ENCODE results near the gene CDC73.
"Not testable (repeated sequence)": the region's sequence is repeated elsewhere in the genome, so short reads cannot be mapped to it uniquely, and the experiment has no call there.

The CDC73 gene

DNA sequence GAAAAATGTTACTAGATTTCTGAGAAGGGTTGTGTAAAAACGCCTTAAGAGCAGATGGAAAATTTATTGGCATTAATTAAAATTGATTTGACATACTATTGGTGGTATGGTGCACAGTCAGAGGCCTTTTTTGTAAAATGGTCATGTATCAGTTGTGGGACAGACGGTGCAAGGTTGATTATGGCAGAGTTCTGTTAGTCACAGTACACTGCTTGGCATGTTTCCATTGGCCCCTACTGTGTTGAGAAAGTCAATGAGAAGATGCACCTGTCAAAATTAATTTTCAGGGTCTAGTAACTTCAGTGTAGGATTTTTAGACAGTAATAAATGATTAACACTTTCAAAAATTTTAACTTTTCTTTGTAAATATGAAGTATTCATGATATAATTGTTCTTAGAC is 60.2 kb downstream of the CDC73 start:
- no peak for DNase-seq (ENCODE audit: low read depth)

DNA sequence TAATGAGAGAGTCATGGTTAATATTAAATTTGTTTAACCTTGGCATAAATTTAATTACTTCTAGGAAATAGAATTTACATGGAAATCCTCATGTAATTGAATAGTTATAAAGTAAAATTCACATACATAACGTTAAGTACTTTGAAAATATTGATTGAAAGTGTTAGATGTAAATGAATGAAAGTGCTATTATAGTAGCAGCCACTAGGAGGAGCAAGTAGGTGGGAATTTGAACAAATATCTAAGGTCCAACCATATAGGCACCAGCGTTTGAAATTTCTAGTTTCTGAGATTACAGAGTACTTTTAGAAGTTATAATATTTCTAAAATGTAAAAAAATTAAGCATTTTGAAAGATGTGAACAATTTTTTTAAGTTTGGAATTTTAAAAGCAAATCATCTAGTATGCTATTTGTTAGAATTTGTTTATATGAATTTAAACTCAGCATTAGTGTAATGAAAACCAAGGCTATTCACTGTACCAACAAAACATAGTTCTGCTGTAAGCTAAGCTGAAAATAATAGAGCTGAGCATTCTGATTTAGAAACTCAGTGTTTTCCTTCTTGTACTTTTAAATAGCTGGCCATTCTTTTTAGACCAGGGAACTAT is 61.3 kb downstream of the CDC73 start:
- no peak for DNase-seq (ENCODE audit: low read depth)

DNA sequence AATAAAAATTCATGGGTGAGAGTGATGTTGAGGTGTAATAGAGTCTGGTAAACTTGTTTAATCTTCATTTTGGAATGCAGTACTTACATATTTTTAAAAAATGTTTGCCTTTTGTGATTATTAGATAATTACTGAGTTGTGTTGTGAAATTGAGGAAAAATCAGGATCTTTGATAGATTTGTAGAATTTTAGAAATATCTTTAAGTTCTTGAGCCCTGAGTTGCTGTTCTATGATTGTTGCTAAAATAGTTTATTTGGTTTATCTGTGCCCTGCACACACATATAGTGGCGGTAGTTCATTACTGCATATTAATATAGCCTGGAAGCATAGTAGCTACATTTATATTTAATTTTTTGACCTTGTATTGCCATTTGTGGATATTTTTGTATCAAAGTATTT is 62.9 kb downstream of the CDC73 start:
- no peak for DNase-seq (ENCODE audit: low read depth)

DNA sequence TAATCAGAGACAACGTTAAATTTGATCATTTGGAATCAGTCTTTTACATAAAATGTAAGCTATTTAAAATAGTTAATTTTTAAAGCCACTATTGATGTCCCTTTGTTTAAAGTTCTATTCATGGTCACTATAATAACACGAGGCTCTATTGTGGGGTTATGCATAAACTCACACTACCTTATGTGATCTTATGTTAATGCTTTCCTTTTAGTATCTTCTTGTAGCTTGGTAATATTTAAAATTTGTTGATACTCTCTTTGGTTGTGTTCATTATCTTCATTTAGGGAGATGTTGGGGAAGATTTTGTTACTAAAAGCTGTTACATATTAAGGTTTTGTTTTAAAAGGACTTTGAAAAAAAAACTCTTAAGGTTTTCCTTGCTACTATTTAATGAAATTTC is 63.4 kb downstream of the CDC73 start:
- DNase-seq (ENCODE audit: low read depth): no peak

DNA sequence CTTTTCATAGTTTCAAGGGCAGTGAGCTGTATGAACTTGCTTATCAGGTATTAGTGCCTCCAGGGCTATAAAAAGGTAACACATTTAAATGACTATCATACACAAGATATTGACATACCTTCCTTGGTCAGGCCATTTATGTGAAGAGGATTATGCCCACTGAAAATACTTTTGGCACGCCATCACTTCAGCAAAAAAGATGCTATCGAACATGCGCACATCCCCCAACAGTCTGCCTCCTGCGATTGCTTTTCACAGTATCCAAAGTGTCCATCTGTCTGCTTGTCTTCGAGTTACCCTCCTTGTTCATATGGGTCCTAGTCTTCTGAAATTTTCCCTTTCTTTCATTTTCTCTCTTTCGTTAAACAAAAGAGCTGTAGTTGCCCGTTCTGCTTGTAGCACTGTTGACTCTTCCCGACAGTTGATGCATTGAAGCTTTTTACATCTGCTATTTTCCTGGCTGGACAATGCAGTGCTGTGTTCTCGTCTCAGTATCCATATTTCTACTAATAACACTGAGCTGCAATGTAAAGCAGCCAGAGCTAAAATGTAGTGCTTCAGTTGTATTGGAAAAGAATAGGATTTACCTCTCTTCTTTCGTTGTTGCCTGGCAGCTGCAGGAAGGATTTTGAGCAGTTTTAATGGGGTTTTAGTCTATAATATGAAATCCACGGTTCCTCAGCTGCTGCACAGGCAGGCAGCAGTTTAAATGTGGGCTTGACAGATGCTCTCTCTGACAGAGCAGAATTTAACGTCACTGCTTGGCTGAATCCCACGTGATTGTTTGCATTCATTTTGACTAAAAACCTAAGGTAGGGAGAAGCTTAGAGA is 64.3 kb downstream of the CDC73 start, which contains the start of gene B3GALT2:
B3GALT2 (minus strand) TSS at position 713 of the 831 bp plus-strand sequence. CDS start 5,051 bp downstream, outside the sequence.
- DNase-seq (ENCODE audit: low read depth): no peak

DNA sequence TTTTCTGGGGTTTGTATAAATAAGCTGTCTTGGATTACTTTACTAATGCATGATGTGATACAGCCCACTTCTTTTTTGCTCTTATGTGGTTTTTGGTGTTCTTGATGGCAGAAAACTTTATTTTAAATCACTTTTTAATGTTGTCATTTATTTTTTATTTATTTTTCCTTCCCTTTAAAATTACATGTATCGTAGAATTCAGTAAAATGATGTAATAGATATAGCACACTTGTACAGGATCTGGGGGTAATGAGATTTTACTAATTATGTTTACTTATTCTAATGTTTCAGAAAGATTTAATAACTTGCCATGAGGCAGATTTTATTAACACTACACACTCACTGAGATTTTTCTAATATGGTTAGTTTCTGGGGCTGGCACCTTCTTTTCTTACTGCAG is 65.3 kb downstream of the CDC73 start:
- DNase-seq (ENCODE audit: low read depth): no peak

DNA sequence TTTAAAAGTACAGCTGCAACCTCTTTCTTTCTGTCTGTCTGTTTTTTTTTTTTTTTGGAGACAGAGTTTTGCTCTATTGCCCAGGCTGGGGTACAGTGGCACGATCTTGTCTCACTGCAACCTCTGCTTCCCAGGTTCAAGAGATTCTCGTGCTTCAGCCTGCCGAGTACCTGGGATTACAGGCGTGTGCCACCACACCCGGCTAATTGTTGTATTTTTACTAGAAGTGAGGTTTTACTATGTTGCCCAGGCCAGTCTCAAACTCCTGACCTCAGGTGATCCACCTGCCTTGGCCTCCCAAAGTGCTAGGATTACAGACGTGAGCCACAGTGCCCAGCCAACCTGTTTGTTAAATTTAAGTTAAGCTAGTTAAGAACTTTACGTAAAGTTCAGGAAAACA is 67.1 kb downstream of the CDC73 start:
- DNase-seq (ENCODE audit: low read depth): not testable (repeated sequence)

DNA sequence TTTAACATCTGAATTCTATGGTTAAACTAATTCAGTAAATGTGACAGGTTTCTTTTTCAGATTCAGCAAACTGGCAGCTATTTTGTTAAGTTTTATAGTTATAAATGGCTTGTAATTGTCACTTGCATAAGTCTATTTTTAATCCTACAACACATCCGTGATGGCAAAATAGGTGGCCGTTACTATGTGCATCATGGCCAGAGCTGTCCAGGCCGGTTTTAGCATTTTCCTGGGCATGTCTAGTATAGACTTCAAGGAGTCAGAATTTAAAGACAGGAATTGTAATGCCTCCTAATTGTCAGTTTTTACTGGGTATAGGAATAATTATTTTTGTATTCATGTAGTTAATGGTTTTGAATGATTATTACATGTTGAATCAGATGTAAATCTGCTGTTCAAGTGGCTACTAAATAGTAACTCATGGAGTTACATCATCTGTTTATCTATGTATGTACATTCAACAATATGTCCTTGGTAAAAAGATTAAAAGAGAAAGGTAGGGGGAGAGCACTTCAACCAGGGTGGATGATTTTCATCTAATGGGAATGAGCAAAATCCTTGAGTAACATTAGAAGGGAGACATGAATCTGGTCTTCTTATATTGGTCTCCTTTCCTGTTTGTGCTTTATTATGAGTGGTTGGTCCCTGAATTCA is 67.7 kb downstream of the CDC73 start:
- no peak for DNase-seq (ENCODE audit: low read depth)

DNA sequence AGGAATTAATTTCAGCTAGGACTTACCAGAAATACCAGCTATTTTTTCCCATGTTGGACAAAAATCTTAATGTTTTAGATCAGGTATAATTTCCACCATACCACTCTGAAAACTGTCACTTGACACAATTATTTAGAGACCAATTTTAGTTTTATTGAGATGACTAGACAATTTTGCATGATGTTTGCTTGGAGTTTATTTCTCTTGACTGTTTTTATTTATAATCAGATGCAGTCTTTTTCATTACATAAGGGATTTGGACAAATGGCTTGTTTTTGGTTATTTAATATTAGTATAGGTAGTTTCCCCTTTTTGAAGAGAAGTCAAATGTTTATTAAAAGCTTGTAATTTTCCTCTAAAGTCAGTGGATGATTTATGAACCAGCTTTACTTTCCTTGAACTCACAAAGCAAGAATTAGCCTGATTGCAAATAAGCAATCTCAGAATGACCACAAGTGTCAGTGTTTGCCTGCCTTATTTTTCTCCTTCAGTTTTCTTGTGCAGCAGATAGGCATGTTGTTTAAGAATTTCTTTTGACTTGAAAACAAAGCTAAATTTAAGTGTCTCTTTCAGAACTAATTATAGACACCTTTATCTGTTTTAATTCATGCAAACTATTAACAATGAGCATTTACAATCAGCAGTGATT is 68.4 kb downstream of the CDC73 start:
- DNase-seq (ENCODE audit: low read depth): no peak

DNA sequence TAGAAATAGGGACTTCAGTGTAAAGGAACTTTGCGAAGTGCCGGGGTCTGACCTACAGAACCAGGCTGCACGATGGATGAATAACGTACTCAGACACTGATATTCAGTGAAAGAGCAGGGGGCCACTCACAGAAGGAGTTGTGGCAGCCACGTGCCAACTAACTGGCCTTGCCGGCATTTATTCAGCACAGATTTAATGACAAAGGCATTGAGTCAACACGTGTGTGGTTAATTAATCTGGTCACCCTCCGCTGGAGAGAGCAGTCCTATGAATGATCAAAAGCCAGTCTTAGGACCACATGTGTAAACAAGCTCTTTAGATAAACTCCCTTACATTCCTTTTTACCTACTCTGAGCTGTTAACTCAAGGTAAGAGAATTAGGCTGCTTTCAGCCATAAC is 70.8 kb downstream of the CDC73 start:
- no peak for DNase-seq (ENCODE audit: low read depth)

DNA sequence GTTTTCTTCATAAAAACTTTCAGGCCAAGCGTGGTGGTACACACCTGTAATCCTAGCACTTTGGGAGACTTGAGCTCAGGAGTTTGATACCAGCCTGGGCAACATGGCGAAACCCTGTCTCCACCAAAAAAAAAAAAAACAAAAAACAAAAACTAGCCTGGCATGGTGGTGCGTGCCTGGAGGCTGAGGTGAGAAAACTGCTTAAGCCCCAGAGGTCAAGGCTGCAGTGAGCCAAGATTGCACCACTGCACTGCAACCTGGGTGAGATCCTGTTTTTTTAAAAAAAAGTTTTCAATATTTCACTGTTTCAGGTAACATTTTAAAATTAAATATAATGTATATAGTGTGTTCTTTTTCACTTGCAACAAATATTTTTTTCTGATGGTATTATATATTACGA is 78.1 kb downstream of the CDC73 start:
- no peak for DNase-seq (ENCODE audit: low read depth)

DNA sequence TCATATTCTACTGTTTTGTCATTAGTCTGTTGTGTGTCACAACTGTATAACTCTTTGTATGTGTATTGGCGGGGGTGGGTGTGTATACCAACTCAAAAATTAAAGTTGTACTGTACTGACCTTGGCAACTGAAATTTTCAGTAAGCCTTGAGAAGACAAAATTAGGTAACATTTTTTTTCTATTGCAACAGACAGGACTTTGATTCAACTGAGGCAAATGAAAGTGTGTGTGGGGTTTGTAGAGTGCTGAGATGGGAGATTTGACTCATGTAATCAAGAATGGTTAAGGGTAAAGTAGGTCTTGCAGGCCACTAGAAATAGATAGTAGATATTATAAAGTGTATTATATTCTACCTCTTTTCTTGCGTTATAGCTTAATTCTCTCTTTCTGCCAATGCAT is 79.2 kb downstream of the CDC73 start:
- DNase-seq (ENCODE audit: low read depth): no peak

DNA sequence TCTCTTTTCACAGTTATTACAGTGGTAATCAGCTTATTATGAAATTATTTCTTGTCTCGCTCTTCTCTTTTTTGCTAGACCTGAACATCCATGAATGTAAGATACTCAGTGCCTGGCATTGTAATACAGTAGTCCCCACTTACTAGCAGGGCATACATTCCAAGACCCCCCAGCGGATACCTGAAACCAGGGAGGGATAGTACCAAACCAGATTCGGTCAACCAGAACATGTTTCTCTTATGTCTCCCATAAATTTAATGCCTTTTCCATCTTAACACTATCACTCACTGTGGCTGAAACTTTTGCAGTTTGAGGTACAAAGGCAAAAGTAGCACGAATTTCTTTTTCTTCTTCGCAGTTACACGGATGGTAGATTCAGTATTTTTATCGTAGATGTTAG is 89.2 kb downstream of the CDC73 start:
- DNase-seq (ENCODE audit: low read depth): no peak

DNA sequence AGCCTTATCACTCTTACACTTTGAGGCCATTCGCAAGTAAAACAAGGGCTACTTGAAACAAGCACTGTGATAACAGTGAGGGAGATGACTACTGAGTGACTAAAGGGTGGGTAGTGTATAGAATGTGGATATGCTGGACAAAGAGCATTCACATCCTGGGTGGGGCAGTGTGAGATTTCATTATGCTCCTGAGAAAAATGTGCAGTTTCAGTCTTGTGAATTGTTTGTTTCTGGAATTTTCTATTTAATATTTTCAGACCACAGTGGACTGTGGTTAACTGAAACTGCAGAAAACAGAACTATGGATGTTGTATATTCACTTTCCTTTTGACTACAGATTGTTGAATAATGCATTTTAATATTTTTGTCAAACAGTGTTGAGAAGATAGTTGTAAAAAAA is 89.7 kb downstream of the CDC73 start:
- DNase-seq (ENCODE audit: low read depth): no peak

DNA sequence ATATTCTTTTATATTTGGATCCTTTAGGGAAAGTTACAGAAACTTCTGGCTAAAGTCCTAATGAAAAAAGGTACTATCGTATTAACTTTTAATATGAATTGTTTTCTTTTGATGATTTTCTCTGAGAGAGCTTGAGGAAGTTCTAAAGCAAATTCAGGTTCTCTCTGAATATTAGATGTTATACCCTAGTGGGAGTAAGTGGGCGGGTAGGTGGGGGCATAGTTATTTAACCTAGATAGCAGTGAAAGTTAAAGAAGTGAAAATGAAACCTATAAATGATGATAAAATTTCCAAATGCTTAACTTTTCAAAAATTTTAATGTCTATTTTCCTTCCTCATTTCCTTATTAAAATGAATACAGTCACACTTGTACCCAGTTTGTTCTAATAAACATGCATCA is 90.8 kb downstream of the CDC73 start:
- no peak for DNase-seq (ENCODE audit: low read depth)

DNA sequence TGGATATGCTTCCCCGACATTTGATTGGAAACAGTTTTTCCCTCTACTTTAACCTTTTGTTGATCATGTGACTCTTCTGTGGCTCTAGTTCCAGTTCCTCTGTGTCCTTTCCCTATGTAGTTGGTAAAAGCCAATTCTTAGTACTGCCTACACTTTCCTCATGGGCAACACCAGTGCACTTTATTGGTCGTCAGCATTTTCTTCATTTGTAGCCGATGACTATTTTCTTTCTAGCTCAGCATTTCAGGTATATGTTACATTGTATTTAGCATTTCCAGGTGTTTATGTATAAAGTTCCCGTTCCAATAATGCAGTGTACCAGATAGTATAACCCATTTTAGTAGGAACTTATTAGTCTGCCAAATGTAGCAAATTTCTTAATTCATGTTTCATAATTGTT is 92.2 kb downstream of the CDC73 start:
- DNase-seq (ENCODE audit: low read depth): no peak

DNA sequence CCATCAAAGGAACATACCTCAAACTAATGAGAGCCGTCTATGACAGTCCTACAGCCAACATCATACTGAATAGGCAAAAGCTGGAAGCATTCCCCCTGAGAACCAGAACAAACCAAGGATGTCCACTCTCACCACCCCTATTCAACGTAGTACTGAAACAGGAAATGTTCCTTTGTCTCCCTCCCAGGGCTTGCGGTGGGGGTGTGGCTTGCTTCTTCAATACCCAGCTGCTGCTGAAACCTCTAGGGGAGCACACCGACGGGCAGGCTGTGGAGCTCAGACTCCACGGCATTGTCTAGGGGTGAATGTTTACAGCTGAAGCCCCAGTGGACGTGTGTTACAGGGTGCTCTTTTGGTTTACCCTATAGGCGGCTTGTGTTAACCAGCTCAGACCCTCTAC is 95.1 kb downstream of the CDC73 start:
- no peak for DNase-seq (ENCODE audit: low read depth)

DNA sequence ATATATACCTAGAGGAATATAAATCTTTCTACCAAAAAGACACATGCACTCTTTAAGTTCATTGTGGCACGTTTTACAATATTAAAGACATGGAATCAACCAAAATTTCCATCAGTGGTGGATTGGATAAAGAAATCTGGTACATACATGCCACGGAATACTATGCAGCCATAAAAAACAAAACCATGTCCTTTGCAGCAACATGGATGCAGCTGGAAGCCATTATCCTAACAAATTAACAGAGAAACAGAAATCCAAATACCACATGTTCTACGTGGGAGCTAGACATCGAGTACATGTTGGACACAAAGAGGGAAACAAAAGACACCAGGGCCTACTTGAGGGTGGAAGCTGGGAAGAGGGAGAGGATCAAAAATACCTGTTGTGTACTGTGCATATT is 97.6 kb downstream of the CDC73 start:
- DNase-seq (ENCODE audit: low read depth): no peak

DNA sequence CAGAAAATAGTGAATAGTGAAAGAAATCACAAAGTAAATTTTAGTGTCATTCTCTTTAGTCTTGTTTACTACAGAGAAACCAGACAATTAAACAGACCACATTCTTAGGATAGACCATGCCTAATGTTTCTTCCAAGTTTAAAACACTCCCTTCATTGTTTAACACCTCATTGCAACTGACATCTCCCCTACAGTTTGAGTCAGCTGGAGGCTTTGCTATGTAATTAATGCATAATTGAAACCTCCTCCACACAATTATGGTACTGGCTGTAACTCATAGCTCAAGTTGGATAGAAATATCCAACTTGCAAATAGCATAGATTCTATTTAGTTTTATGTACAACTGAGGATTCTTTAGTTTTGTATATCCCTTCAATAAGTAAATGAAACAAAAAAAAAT is 99.8 kb downstream of the CDC73 start:
- no peak for DNase-seq (ENCODE audit: low read depth)

DNA sequence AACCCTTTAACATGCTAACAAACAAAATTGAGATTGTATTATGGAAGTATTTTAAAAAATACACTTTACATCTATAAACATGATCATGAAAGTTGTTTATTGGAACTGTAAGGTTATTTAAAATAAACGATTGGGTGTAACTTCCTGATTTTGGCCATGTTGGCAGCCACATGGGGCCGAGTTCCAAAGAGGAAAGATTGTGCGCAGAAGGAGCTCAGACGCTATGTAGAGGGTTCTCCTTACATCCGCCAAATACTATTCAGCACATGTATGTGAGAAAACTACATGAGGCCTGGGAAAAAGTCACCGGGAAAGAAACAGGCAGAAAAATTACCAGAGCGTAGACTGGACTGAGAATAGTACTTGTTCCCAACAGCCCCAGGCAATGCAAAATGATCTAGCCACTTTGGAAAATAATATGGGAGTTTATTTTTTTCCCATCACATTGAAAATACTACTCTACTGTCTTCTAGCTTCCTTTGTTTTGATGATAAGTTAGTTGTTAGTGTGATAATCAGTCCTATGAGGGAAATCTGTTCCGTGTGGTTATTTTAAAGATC is 100.3 kb downstream of the CDC73 start:
- no peak for DNase-seq (ENCODE audit: low read depth)

DNA sequence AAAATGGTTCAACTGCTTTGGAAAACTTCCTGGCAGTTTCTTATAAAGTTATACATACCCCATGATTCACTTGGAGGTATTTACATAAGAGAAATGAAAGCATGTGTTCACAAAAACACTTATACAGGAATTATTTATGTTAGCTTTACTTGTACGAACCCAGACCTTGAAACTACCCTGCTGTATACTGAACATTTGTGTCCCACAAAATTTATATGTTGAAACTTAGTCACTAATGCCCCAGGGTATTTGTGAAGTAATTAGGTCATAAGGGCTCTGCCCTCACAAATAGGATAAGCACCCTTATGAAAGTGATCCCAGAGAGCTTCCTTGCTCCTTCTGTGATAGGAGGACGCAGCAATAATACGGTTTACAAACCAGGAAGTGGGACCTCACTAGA is 107.3 kb downstream of the CDC73 start:
- no peak for DNase-seq (ENCODE audit: low read depth)

DNA sequence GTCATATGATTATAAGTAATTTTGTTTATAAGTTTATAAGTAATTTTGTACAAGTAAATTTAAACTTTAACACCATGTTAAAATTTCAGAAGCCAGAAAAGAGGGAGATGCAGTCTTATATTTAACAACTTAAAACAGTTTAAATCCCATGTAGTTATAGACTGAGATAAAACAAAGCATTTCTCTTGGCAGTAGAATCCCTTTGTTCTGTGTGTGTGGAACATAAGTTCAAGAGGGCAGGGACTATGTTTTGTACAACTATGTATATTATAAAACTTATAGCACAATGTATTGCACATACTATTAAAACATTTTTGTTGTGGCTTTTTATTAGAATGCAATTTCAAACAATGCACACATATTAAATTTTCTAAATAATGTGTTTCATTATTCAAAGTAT is 109.3 kb downstream of the CDC73 start:
- DNase-seq (ENCODE audit: low read depth): not testable (repeated sequence)

Data from activated gamma-delta T cell treated with anti-CD3 and anti-CD28 coated beads, Interleukin-2, amount 50 U/mL, for 16 hours (primary cell).